Neuronal stem cell (in vitro differentiated cells): ENCODE data around the gene ZNF407.

Experiments used
- DNase-seq: peaks from one replicate; pipeline ENCODE4 v3.0.0-alpha.2; 2013; ENCODE audit warnings: low spot score
- H2AFZ ChIP-seq: one replicate; pipeline ENCODE4 v1.6.1; 2013; ENCODE audit warnings: mild to moderate bottlenecking, low read length, inconsistent platforms
- H2AK5ac ChIP-seq: 2 replicates; pipeline ENCODE4 v1.6.1; 2013; ENCODE audit warnings: low read depth, mild to moderate bottlenecking, inconsistent platforms, low read length, moderate library complexity, mixed read lengths
- H2BK120ac ChIP-seq: 2 replicates; pipeline ENCODE4 v1.6.1; 2013; ENCODE audit warnings: low read depth, mild to moderate bottlenecking, inconsistent platforms, low read length, moderate library complexity, mixed read lengths
- H2BK12ac ChIP-seq: one replicate; pipeline ENCODE4 v1.6.1; 2013; ENCODE audit warnings: low read length, inconsistent platforms
- H2BK15ac ChIP-seq: 2 replicates; pipeline ENCODE4 v1.6.1; 2013; ENCODE audit warnings: mild to moderate bottlenecking, low read length, inconsistent platforms, mixed read lengths
- H2BK5ac ChIP-seq: one replicate; pipeline ENCODE4 v1.6.1; 2013; ENCODE audit warnings: inconsistent platforms, mild to moderate bottlenecking, low read length, moderate library complexity
- H3K14ac ChIP-seq: one replicate; pipeline ENCODE4 v1.6.1; 2013; ENCODE audit warnings: low read length, inconsistent platforms
- H3K18ac ChIP-seq: 2 replicates; pipeline ENCODE4 v1.6.1; 2013; ENCODE audit warnings: low read length, inconsistent platforms
- H3K23ac ChIP-seq: 2 replicates; pipeline ENCODE4 v1.6.1; 2013; ENCODE audit warnings: low read depth, mild to moderate bottlenecking, mixed read lengths, low read length, inconsistent platforms; ENCODE audit not compliant: poor library complexity
- H3K27ac ChIP-seq: replicated peaks from 3 replicates; pipeline ENCODE4 v1.5.1; 2013; ENCODE audit warnings: low read length, inconsistent platforms
- H3K27me3 ChIP-seq, 3 experiments: 2 replicates each; pipeline ENCODE4 v1.6.1; 2013; ENCODE audit warnings: low read length in 3 of 3, mild to moderate bottlenecking in 2 of 3, inconsistent platforms in 1 of 3, low read depth in 1 of 3, mixed read lengths in 1 of 3, moderate library complexity in 1 of 3; ENCODE audit not compliant: control insufficient read depth in 3 of 3, insufficient read depth in 3 of 3
- H3K36me3 ChIP-seq, 2 donors: replicated peaks in 1 of 2; 2 replicates each; pipeline ENCODE4 v1.6.1; 2013; ENCODE audit warnings: low read length in 2 of 2; ENCODE audit not compliant: control insufficient read depth in 2 of 2, insufficient read depth in 2 of 2
- H3K4ac ChIP-seq: 2 replicates; pipeline ENCODE4 v1.6.1; 2013; ENCODE audit warnings: inconsistent platforms, mild to moderate bottlenecking, low read length, moderate library complexity
- H3K4me1 ChIP-seq, 2 donors: 1 replicate in 1 of 2; 2 replicates in 1 of 2; pipeline ENCODE4 v1.6.1; 2013; ENCODE audit warnings: low read length in 2 of 2, low read depth in 1 of 2; ENCODE audit not compliant: control insufficient read depth in 2 of 2, insufficient read depth in 1 of 2
- H3K4me2 ChIP-seq: one replicate; pipeline ENCODE4 v1.6.1; 2013; ENCODE audit warnings: mild to moderate bottlenecking, low read length, inconsistent platforms; ENCODE audit not compliant: insufficient read depth, poor library complexity, severe bottlenecking
- H3K4me3 ChIP-seq, 2 donors: 2 replicates each; pipeline ENCODE4 v1.5.1; 2013; ENCODE audit warnings: low read length in 2 of 2, mild to moderate bottlenecking in 2 of 2, inconsistent platforms in 1 of 2, moderate library complexity in 1 of 2
- H3K79me1 ChIP-seq: one replicate; pipeline ENCODE4 v1.6.1; 2013; ENCODE audit warnings: low read depth, mild to moderate bottlenecking, inconsistent platforms, low read length, moderate library complexity
- H3K9ac ChIP-seq: one replicate; pipeline ENCODE4 v1.6.1; 2013; ENCODE audit warnings: mild to moderate bottlenecking, low read depth, low read length, inconsistent platforms; ENCODE audit not compliant: poor library complexity
- H3K9me3 ChIP-seq, 2 donors: replicated peaks in 1 of 2; 2 replicates each; pipeline versions ENCODE3 to v1.6.1; 2013; ENCODE audit warnings: low read length in 2 of 2, mild to moderate bottlenecking in 2 of 2, inconsistent platforms in 1 of 2, low read depth in 1 of 2, mixed read lengths in 1 of 2, moderate library complexity in 1 of 2; ENCODE audit not compliant: control insufficient read depth in 2 of 2, insufficient read depth in 1 of 2
- H4K8ac ChIP-seq: one replicate; pipeline ENCODE4 v1.6.1; 2013; ENCODE audit warnings: low read depth, mild to moderate bottlenecking, inconsistent platforms, low read length, moderate library complexity
- H4K91ac ChIP-seq: one replicate; pipeline ENCODE4 v1.6.1; 2013; ENCODE audit warnings: low read length, low read depth, mild to moderate bottlenecking, inconsistent platforms; ENCODE audit not compliant: poor library complexity
- WGBS, 2 donors: extraction: QIAGEN DNeasy Blood & Tissue Kit; methylation state at CpG; one replicate each; pipeline ENCODE4 v1.1.7; 2013; ENCODE audit warnings: missing lambda C conversion rate in 2 of 2, mixed read lengths in 1 of 2; ENCODE audit not compliant: insufficient read length in 2 of 2, insufficient replicate concordance in 1 of 2; ENCODE audit errors: extremely low coverage in 2 of 2; 5-methylcytosine and 5-hydroxymethylcytosine counted together

The ZNF407 gene

GRCh38 chr18:75063196-75063595 lies 465.5 kb downstream of the ZNF407 start:
- no CpG with 5 or more reads among the region's 27 CpGs for WGBS, 2 donors
- Histone ChIP-seq H3K27me3 (no peaks in the 10 kb centered on the region), H3K23ac (peak overlapping the region; percentile 19), H3K4me1 (no peaks in the 10 kb centered on the region), H3K18ac (peak overlapping the region; percentile 40), H3K9me3 (no peaks in the 10 kb centered on the region), H3K4me2 (no peak overlapping the region), H2AK5ac (no peak overlapping the region), H3K4ac (no peak overlapping the region), H3K36me3 (no peaks in the 10 kb centered on the region), H3K14ac (no peak overlapping the region), H4K8ac (no peak overlapping the region), H3K27ac (no peak overlapping the region), H2BK5ac (peak overlapping the region; percentile 71), H2AFZ (no peak overlapping the region), H3K79me1 (no peaks in the 10 kb centered on the region), H3K9ac (no peak overlapping the region), H2BK15ac (no peak overlapping the region), H3K4me3 (no peak overlapping the region), H2BK120ac (no peak overlapping the region), H4K91ac (no peak overlapping the region), H2BK12ac (no peak overlapping the region)
- no peak for DNase-seq

- Histone ChIP-seq H3K27me3 (no peaks in the 10 kb centered on the region), H3K4me2 (no peak overlapping the region), H3K79me1 (no peaks in the 10 kb centered on the region), H3K23ac (no peak overlapping the region), H3K4ac (no peak overlapping the region), H3K18ac (no peak overlapping the region), H2BK15ac (no peak overlapping the region), H2AFZ (no peak overlapping the region), H2BK120ac (no peak overlapping the region), H2BK5ac (peak overlapping the region; percentile 71), H3K36me3 (no peaks in the 10 kb centered on the region), H3K4me1 (no peaks in the 10 kb centered on the region), H3K27ac (no peak overlapping the region), H2BK12ac (no peak overlapping the region), H3K9ac (no peak overlapping the region), H3K4me3 (no peak overlapping the region), H3K9me3 (no peaks in the 10 kb centered on the region), H4K8ac (no peak overlapping the region), H4K91ac (no peak overlapping the region), H3K14ac (peak overlapping the region; percentile 85), H2AK5ac (peak overlapping the region; percentile 65)
- no CpG with 5 or more reads among the region's 53 CpGs for WGBS, 2 donors
- DNase-seq = no peak
Observed at GRCh38 chr18:75063615-75064512, 466.2 kb downstream of the ZNF407 start.

GRCh38 chr18:75064513-75064905 lies 466.8 kb downstream of the ZNF407 start:
- Histone ChIP-seq H3K27me3 (no peaks in the 10 kb centered on the region), H3K4me2 (no peak overlapping the region), H3K27ac (no peak overlapping the region), H2BK15ac (no peak overlapping the region), H3K4me1 (no peaks in the 10 kb centered on the region), H4K91ac (no peak overlapping the region), H3K18ac (no peak overlapping the region), H3K23ac (peak overlapping the region; percentile 52), H2AK5ac (no peak overlapping the region), H3K14ac (peak overlapping the region; percentile 48), H2AFZ (no peak overlapping the region), H2BK12ac (no peak overlapping the region), H4K8ac (no peak overlapping the region), H3K9ac (no peak overlapping the region), H3K36me3 (no peaks in the 10 kb centered on the region), H3K9me3 (no peaks in the 10 kb centered on the region), H3K4me3 (no peak overlapping the region), H3K4ac (no peak overlapping the region), H2BK5ac (no peak overlapping the region), H2BK120ac (no peak overlapping the region), H3K79me1 (no peaks in the 10 kb centered on the region)
- DNase-seq = no peak
- WGBS, 2 donors = no CpG with 5 or more reads among the region's 16 CpGs

GRCh38 chr18:75065251-75066000 lies 467.8 kb downstream of the ZNF407 start:
- no peak overlapping the region for H4K8ac ChIP-seq
- H3K9ac ChIP-seq = no peak overlapping the region
- no peak overlapping the region for H3K18ac ChIP-seq
- no peak overlapping the region for H2AFZ ChIP-seq
- no peak for DNase-seq
- H3K9me3 ChIP-seq = no peaks in the 10 kb centered on the region
- no peak overlapping the region for H3K14ac ChIP-seq
- H3K4ac ChIP-seq = no peak overlapping the region
- no CpG with 5 or more reads among the region's 21 CpGs for WGBS, 2 donors
- H3K27me3 ChIP-seq = no peaks in the 10 kb centered on the region
- H3K4me2 ChIP-seq = no peak overlapping the region
- no peak overlapping the region for H2BK5ac ChIP-seq
- H4K91ac ChIP-seq = no peak overlapping the region
- H2AK5ac ChIP-seq = no peak overlapping the region
- H2BK120ac ChIP-seq = no peak overlapping the region
- no peak overlapping the region for H3K27ac ChIP-seq
- H3K23ac ChIP-seq = no peak overlapping the region
- no peaks in the 10 kb centered on the region for H3K79me1 ChIP-seq
- no peak overlapping the region for H2BK12ac ChIP-seq
- H2BK15ac ChIP-seq = no peak overlapping the region
- H3K36me3 ChIP-seq = no peaks in the 10 kb centered on the region
- H3K4me1 ChIP-seq = no peaks in the 10 kb centered on the region
- H3K4me3 ChIP-seq = no peak overlapping the region
